MM.1S (cell line): ENCODE measurements around the gene CLDN34.

ENCODE experiments used
- DNase-seq: peaks from one replicate; pipeline ENCODE4 v3.0.0-alpha.2; 2015
- H2AFZ ChIP-seq: fragments of 300-600 bp; sonication (generic); 2 replicates; pipeline ENCODE4 v1.6.0; 2016; ENCODE audit warnings: antibody characterized with exemption, low read length
- H3F3A ChIP-seq: fragments of 300-600 bp; sonication (generic); 2 replicates; pipeline ENCODE4 v1.6.1; 2016; ENCODE audit warnings: mild to moderate bottlenecking, antibody characterized with exemption, low read length, moderate library complexity, mixed read lengths; ENCODE audit not compliant: insufficient read depth
- H3K27ac ChIP-seq: fragments of 300-600 bp; sonication (generic); 2 replicates; pipeline ENCODE4 v1.5.1; 2016; ENCODE audit warnings: mild to moderate bottlenecking, low read length
- H3K27me3 ChIP-seq: fragments of 300-600 bp; sonication (generic); replicated peaks from 2 replicates; pipeline ENCODE4 v1.6.0; 2016; ENCODE audit warnings: low read length; ENCODE audit not compliant: insufficient read depth
- H3K36me3 ChIP-seq: fragments of 300-600 bp; sonication (generic); replicated peaks from 2 replicates; pipeline ENCODE4 v1.6.1; 2016; ENCODE audit warnings: mild to moderate bottlenecking, low read length, mixed read lengths; ENCODE audit not compliant: insufficient read depth
- H3K4me1 ChIP-seq: fragments of 300-600 bp; sonication (generic); 2 replicates; pipeline ENCODE4 v1.6.1; 2016; ENCODE audit warnings: low read length, mixed read lengths
- H3K4me2 ChIP-seq: fragments of 300-600 bp; sonication (generic); 2 replicates; pipeline ENCODE4 v1.6.0; 2016; ENCODE audit warnings: low read depth, low read length
- H3K4me3 ChIP-seq: fragments of 300-600 bp; sonication (generic); 2 replicates; pipeline ENCODE4 v1.5.1; 2016; ENCODE audit warnings: low read length, mixed read lengths
- H3K79me2 ChIP-seq: fragments of 300-600 bp; sonication (generic); 2 replicates; pipeline ENCODE4 v1.6.1; 2016; ENCODE audit warnings: mixed run types, low read length, mixed read lengths
- H3K9ac ChIP-seq: fragments of 300-600 bp; sonication (generic); 2 replicates; pipeline ENCODE4 v1.6.1; 2016; ENCODE audit warnings: low read length, mixed read lengths
- H3K9me2 ChIP-seq: fragments of 300-600 bp; sonication (generic); replicated peaks from 2 replicates; pipeline ENCODE4 v1.6.1; 2016; ENCODE audit warnings: mild to moderate bottlenecking, low read length, mixed read lengths; ENCODE audit not compliant: insufficient read depth
- H3K9me3 ChIP-seq: fragments of 300-600 bp; sonication (generic); replicated peaks from 2 replicates; pipeline ENCODE4 v1.6.1; 2016; ENCODE audit warnings: mild to moderate bottlenecking, low read length, mixed read lengths; ENCODE audit not compliant: insufficient read depth
- H4K20me1 ChIP-seq: fragments of 300-600 bp; sonication (generic); 2 replicates; pipeline ENCODE4 v1.6.1; 2016; ENCODE audit warnings: mild to moderate bottlenecking, low read length, moderate library complexity, mixed read lengths; ENCODE audit not compliant: insufficient read depth
- CTCF ChIP-seq: fragments of 300-600 bp; sonication (generic); IDR thresholded peaks from 2 replicates; pipeline ENCODE4 v1.5.1; 2016; ENCODE audit warnings: antibody characterized with exemption, low read length, mixed read lengths
- EZH2 ChIP-seq: fragments of 300-600 bp; sonication (generic); optimal IDR thresholded peaks from 2 replicates; pipeline ENCODE3; 2017; ENCODE audit warnings: low read depth, mild to moderate bottlenecking, antibody characterized with exemption, low read length, mixed read lengths
- EZH2phosphoT487 ChIP-seq: fragments of 300-600 bp; sonication (generic); IDR thresholded peaks from 2 replicates; pipeline ENCODE4 v1.6.1; 2018; ENCODE audit warnings: antibody characterized with exemption, low read length

Gene CLDN34

GRCh38 chrX:9980927-9981326, 13.8 kb downstream of the CLDN34 start:
- Histone ChIP-seq H3K4me1 (no peaks in the 10 kb centered on the region), H3K9ac (no peak overlapping the region), H3F3A (no peaks in the 10 kb centered on the region), H3K36me3 (no peaks in the 10 kb centered on the region), H3K9me2 (no peaks in the 10 kb centered on the region), H3K9me3 (no peaks in the 10 kb centered on the region), H3K4me3 (no peak overlapping the region), H3K27me3 (no peaks in the 10 kb centered on the region), H2AFZ (no peak overlapping the region), H3K27ac (no peak overlapping the region), H4K20me1 (no peaks in the 10 kb centered on the region), H3K79me2 (no peaks in the 10 kb centered on the region), H3K4me2 (no peak overlapping the region)
- DNase-seq, result no peak
- TF ChIP-seq CTCF (no peak), EZH2 (no peak), EZH2phosphoT487 (no peak)

- no peak for TF ChIP-seq CTCF
- no peak for TF ChIP-seq EZH2
- TF ChIP-seq EZH2phosphoT487, result no peak
- Histone ChIP-seq H3K4me1 (no peaks in the 10 kb centered on the region), H3K9ac (no peak overlapping the region), H3K27ac (no peak overlapping the region), H3K4me3 (no peak overlapping the region), H4K20me1 (no peaks in the 10 kb centered on the region), H3K27me3 (no peaks in the 10 kb centered on the region), H3K9me3 (no peaks in the 10 kb centered on the region), H2AFZ (no peak overlapping the region), H3F3A (no peaks in the 10 kb centered on the region), H3K9me2 (no peaks in the 10 kb centered on the region), H3K79me2 (no peaks in the 10 kb centered on the region), H3K4me2 (no peak overlapping the region), H3K36me3 (no peaks in the 10 kb centered on the region)
- no peak for DNase-seq
Observed at GRCh38 chrX:9983441-9983840, 16.3 kb downstream of the CLDN34 start.

DNA sequence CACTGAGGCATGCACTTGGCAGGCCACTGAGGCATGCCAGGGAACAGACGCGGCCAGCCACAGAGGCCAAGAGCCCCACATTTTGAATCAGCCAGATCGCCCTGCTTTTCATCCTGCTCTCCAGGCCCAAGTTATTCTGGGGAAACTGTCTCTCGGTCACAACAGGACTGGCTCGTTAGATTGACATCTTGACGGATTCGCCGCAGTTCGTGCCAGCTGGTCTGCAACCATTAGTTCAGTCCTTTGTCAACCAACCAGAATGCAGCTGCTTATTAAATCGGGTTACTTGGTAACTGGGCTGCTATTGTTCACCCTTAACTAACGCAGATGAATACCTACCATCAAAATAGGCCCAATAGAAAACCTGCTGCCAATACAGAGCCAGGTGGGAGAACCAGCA, 16.7 kb downstream of the CLDN34 start:
- H3K27ac ChIP-seq, result no peak overlapping the region

More for the DNA sequence above, 16.7 kb downstream of the CLDN34 start:
- H3K4me2 ChIP-seq, result no peak overlapping the region
- TF ChIP-seq EZH2phosphoT487, result no peak
- no peak for TF ChIP-seq EZH2
- TF ChIP-seq CTCF, result no peak
- DNase-seq, result no peak
- H3K4me1 ChIP-seq, result no peaks in the 10 kb centered on the region
- H3K9ac ChIP-seq, result no peak overlapping the region
- H3K36me3 ChIP-seq, result no peaks in the 10 kb centered on the region
- no peaks in the 10 kb centered on the region for H3K27me3 ChIP-seq
- no peaks in the 10 kb centered on the region for H4K20me1 ChIP-seq
- no peaks in the 10 kb centered on the region for H3K9me2 ChIP-seq
- H2AFZ ChIP-seq, result no peak overlapping the region
- no peak overlapping the region for H3K4me3 ChIP-seq
- H3F3A ChIP-seq, result no peaks in the 10 kb centered on the region
- H3K9me3 ChIP-seq, result no peaks in the 10 kb centered on the region
- H3K79me2 ChIP-seq, result no peaks in the 10 kb centered on the region
